CD4-positive, alpha-beta T cell (primary cell): ENCODE data around the gene SAMHD1. TPM values are rescaled to one million over a fixed set of nuclear protein-coding genes. Genes with fewer than 3 reads are reported as not detected.

Experiments
- ATAC-seq: fragments of 200-7000 bp; cut with Tn5 transposase; one replicate; pipeline ENCODE4 v1.10.0; 2022; ENCODE audit warnings: mild to moderate bottlenecking; ENCODE audit not compliant: poor library complexity
- CTCF ChIA-PET: fragments of 350-600 bp; sonication (Branson Sonifier 250); formaldehyde crosslinking; loops from one replicate; lab custom pipeline; 2021; ENCODE audit warnings: antibody characterized with exemption, inconsistent platforms; lab: Charles Lee
- POLR2A ChIA-PET: fragments of 350-600 bp; sonication (Branson Sonifier 250); formaldehyde crosslinking; loops from one replicate; lab custom pipeline; 2021; ENCODE audit warnings: antibody characterized with exemption, inconsistent platforms; lab: Charles Lee
- DNase-seq, 14 experiments: peaks; one replicate each; pipeline ENCODE4 v3.0.0-alpha.2; 2013 to 2020; ENCODE audit warnings: mixed read lengths in 2 of 14
- H3K27ac ChIP-seq, 2 donors: one replicate each; pipeline versions ENCODE4 v1.5.1 to v1.7.0; 2013; ENCODE audit warnings: low read length in 2 of 2, low read depth in 1 of 2, mild to moderate bottlenecking in 1 of 2
- H3K27me3 ChIP-seq, 2 experiments: 1 replicate in 1 of 2; 2 replicates in 1 of 2; pipeline versions ENCODE4 v1.6.1 to v1.7.0; 2013; ENCODE audit warnings: low read length in 2 of 2, control low read depth in 1 of 2, mild to moderate bottlenecking in 1 of 2, moderate library complexity in 1 of 2; ENCODE audit not compliant: insufficient read depth in 2 of 2, control insufficient read depth in 1 of 2
- H3K36me3 ChIP-seq: one replicate; pipeline ENCODE4 v1.6.1; 2013; ENCODE audit warnings: low read length, control low read depth; ENCODE audit not compliant: insufficient read depth
- H3K4me1 ChIP-seq: one replicate; pipeline ENCODE4 v1.6.1; 2013; ENCODE audit warnings: low read length, control low read depth; ENCODE audit not compliant: insufficient read depth
- H3K4me3 ChIP-seq: one replicate; pipeline ENCODE4 v1.5.1; 2013; ENCODE audit warnings: mild to moderate bottlenecking, low read length, moderate library complexity
- H3K9me3 ChIP-seq, 2 experiments: 1 replicate in 1 of 2; 2 replicates in 1 of 2; pipeline versions ENCODE4 v1.6.1 to v1.7.0; 2013; ENCODE audit warnings: low read length in 2 of 2, mild to moderate bottlenecking in 2 of 2, control low read depth in 1 of 2, moderate library complexity in 1 of 2; ENCODE audit not compliant: control insufficient read depth in 1 of 2, insufficient read depth in 1 of 2
- H3K27ac Mint-ChIP-seq: one replicate; pipeline ENCODE4 v1.8.0; 2020; ENCODE audit warnings: mixed read lengths
- H3K27me3 Mint-ChIP-seq: one replicate; pipeline ENCODE4 v1.8.0; 2021; ENCODE audit warnings: mixed read lengths
- H3K36me3 Mint-ChIP-seq: one replicate; pipeline ENCODE4 v1.8.0; 2021; ENCODE audit warnings: low read depth, mixed read lengths
- H3K4me1 Mint-ChIP-seq: one replicate; pipeline ENCODE4 v1.8.0; 2021; ENCODE audit warnings: low read depth, mixed read lengths
- H3K4me3 Mint-ChIP-seq: one replicate; pipeline ENCODE4 v1.8.0; 2020; ENCODE audit warnings: mild to moderate bottlenecking, mixed read lengths
- H3K9me3 Mint-ChIP-seq: one replicate; pipeline ENCODE4 v1.8.0; 2020; ENCODE audit warnings: mixed read lengths
- CTCF ChIP-seq: fragments of 200-600 bp; IDR thresholded peaks from one replicate; pipeline ENCODE4 v1.8.0; 2022; ENCODE audit warnings: antibody characterized with exemption, mild to moderate bottlenecking
- intact Hi-C, 2 experiments: fragments of 100-400 bp; cut with DNase I in 1 of 2; cut with micrococcal nuclease in 1 of 2; formaldehyde crosslinking; loops; one replicate each; pipeline versions ENCODE4 v1.15.1 to v1.9.0; 2023 to 2025; cut with DNase I, micrococcal nuclease
- total RNA-seq, 174 experiments: library from RNA in 2 of 174; stranded (reverse) in 2 of 174; gene quantifications; one replicate each; pipeline ENCODE4 v1.2.3 and lab custom pipeline; 2021 to 2026

Gene SAMHD1
- total RNA-seq, 2 experiments from 2014 or later: 232 to 239 TPM

GRCh38 chr20:36926653-36927200, 24.8 kb downstream of the SAMHD1 start:
- H3K9me3 Mint-ChIP-seq: no peaks in the 10 kb centered on the region
- ATAC-seq: no peak
- peaks cover 89% of the 10 kb centered on the region for H3K36me3 ChIP-seq

GRCh38 chr20:36925234-36925633, 26.3 kb downstream of the SAMHD1 start:
- peak overlapping the region; percentile 65 for H3K27ac Mint-ChIP-seq
- H3K27me3 Mint-ChIP-seq: no peaks in the 10 kb centered on the region
- Histone ChIP-seq H3K27me3 (no peaks in the 10 kb centered on the region), H3K27ac (no peak overlapping the region), H3K4me1 (peaks cover 25% of the 10 kb centered on the region), H3K36me3 (peaks cover 83% of the 10 kb centered on the region), H3K9me3 (no peaks in the 10 kb centered on the region), H3K4me3 (no peak overlapping the region)
- POLR2A ChIA-PET: no interaction called here
- DNase-seq: no peak
- peak overlapping the region; percentile 1 for H3K4me3 Mint-ChIP-seq
- CTCF ChIA-PET: no interaction called here
- H3K36me3 Mint-ChIP-seq: peaks cover 91% of the 10 kb centered on the region
- ATAC-seq: no peak
- no peaks in the 10 kb centered on the region for H3K9me3 Mint-ChIP-seq
- no peak for TF ChIP-seq CTCF
- H3K4me1 Mint-ChIP-seq: peaks cover 48% of the 10 kb centered on the region
- intact Hi-C loops: no loop called here

More at GRCh38 chr20:36926653-36927200, 24.8 kb downstream of the SAMHD1 start:
- Mint-ChIP-seq H3K4me1 (peaks cover 63% of the 10 kb centered on the region), H3K4me3 (no peak overlapping the region), H3K27me3 (no peaks in the 10 kb centered on the region), H3K27ac (peak overlapping the region; percentile 83), H3K36me3 (peaks cover 95% of the 10 kb centered on the region)
- peaks cover 36% of the 10 kb centered on the region for H3K4me1 ChIP-seq
- no peak overlapping the region for H3K4me3 ChIP-seq
- DNase-seq: no peak
- no peaks in the 10 kb centered on the region for H3K27me3 ChIP-seq
- POLR2A ChIA-PET: no interaction called here
- TF ChIP-seq CTCF: no peak
- H3K27ac ChIP-seq: no peak overlapping the region
- CTCF ChIA-PET: no interaction called here
- no peaks in the 10 kb centered on the region for H3K9me3 ChIP-seq
- intact Hi-C loops: no loop called here

- Histone ChIP-seq H3K4me3 (no peak overlapping the region), H3K9me3 (no peaks in the 10 kb centered on the region), H3K27ac (peak overlapping the region in 1 of 2 donors; percentile 16), H3K27me3 (no peaks in the 10 kb centered on the region), H3K36me3 (peaks cover 82% of the 10 kb centered on the region), H3K4me1 (peaks cover 22% of the 10 kb centered on the region)
- H3K36me3 Mint-ChIP-seq: peaks cover 89% of the 10 kb centered on the region
- POLR2A ChIA-PET: interaction anchor here (0.6 kb wide), 2 partner anchors 19 to 90 kb away, joined by 3 read pairs; no protein-coding TSS in a partner anchor
- peaks cover 48% of the 10 kb centered on the region for H3K4me1 Mint-ChIP-seq
- intact Hi-C loops: no loop called here
- H3K4me3 Mint-ChIP-seq: peak overlapping the region; percentile 7
- H3K27me3 Mint-ChIP-seq: no peaks in the 10 kb centered on the region
- H3K9me3 Mint-ChIP-seq: no peaks in the 10 kb centered on the region
- H3K27ac Mint-ChIP-seq: peak overlapping the region; percentile 65
- CTCF ChIA-PET: interaction anchor here (1.0 kb wide), 1 partner anchor 22 kb away, joined by 4 read pairs; no protein-coding TSS in a partner anchor
- no peak for TF ChIP-seq CTCF
- DNase-seq: no peak
- no peak for ATAC-seq
Measured at GRCh38 chr20:36924167-36925045, 27.1 kb downstream of the SAMHD1 start.
